ENCODE results near the gene SLC29A2.
"Not testable (repeated sequence)": the region's sequence is repeated elsewhere in the genome, so short reads cannot be mapped to it uniquely, and the experiment has no call there.

Gene SLC29A2

GRCh38 chr11:66333896-66334604 is 37.5 kb downstream of the SLC29A2 start:
- no peak for DNase-seq (ENCODE audit: low spot score)

- DNase-seq (ENCODE audit: low spot score), result no peak
Measured at GRCh38 chr11:66333220-66333877, 38.2 kb downstream of the SLC29A2 start.

- DNase-seq (ENCODE audit: low spot score), result no peak
Measured at GRCh38 chr11:66332371-66333219, 39.0 kb downstream of the SLC29A2 start.

- no peak for DNase-seq (ENCODE audit: low spot score)
Measured at GRCh38 chr11:66331542-66332370, 39.8 kb downstream of the SLC29A2 start.

- no peak for DNase-seq (ENCODE audit: low spot score)
Measured at GRCh38 chr11:66330931-66331330, 40.6 kb downstream of the SLC29A2 start.

- DNase-seq (ENCODE audit: low spot score), result no peak
Measured at GRCh38 chr11:66329165-66329673, 42.3 kb downstream of the SLC29A2 start.

- DNase-seq (ENCODE audit: low spot score), result peak; percentile 78
Measured at GRCh38 chr11:66328302-66329144, 43.0 kb downstream of the SLC29A2 start.

GRCh38 chr11:66328031-66328301 is 43.6 kb downstream of the SLC29A2 start:
- DNase-seq (ENCODE audit: low spot score), result no peak

- DNase-seq (ENCODE audit: low spot score), result peak; percentile 62
Measured at GRCh38 chr11:66327171-66328030, 44.2 kb downstream of the SLC29A2 start.

- peak; percentile 40 for DNase-seq (ENCODE audit: low spot score)
Measured at GRCh38 chr11:66326261-66327111, 45.1 kb downstream of the SLC29A2 start.

GRCh38 chr11:66325263-66325671 is 46.3 kb downstream of the SLC29A2 start:
- no peak for DNase-seq (ENCODE audit: low spot score)

GRCh38 chr11:66324664-66325063 is 46.9 kb downstream of the SLC29A2 start:
- DNase-seq (ENCODE audit: low spot score), result peak; percentile 10

- no peak for DNase-seq (ENCODE audit: low spot score)
Measured at GRCh38 chr11:66323684-66324083, 47.9 kb downstream of the SLC29A2 start.

- DNase-seq (ENCODE audit: low spot score), result no peak
Measured at GRCh38 chr11:66322732-66323427, 48.7 kb downstream of the SLC29A2 start.

- DNase-seq (ENCODE audit: low spot score), result no peak
Measured at GRCh38 chr11:66321606-66322005, 50.0 kb downstream of the SLC29A2 start.

- DNase-seq (ENCODE audit: low spot score), result not testable (repeated sequence)
Measured at GRCh38 chr11:66320748-66321147, 50.8 kb downstream of the SLC29A2 start.

- DNase-seq (ENCODE audit: low spot score), result not testable (repeated sequence)
Measured at GRCh38 chr11:66320289-66320688, 51.3 kb downstream of the SLC29A2 start.

GRCh38 chr11:66318600-66318970 is 53.0 kb downstream of the SLC29A2 start:
- no peak for DNase-seq (ENCODE audit: low spot score)
